Measurements from ENCODE around the gene UBE2U.

- TF ChIP-seq CTCF (conservative IDR thresholded peaks at IDR 0.05; ENCODE audit: low read depth, low read length) (no peak), POLR2A (IDR thresholded peaks at IDR 0.05; ENCODE audit: low read depth, low read length) (no peak), USF2 (IDR thresholded peaks at IDR 0.05; ENCODE audit: low read depth, low read length) (no peak), MXI1 (IDR thresholded peaks at IDR 0.05; ENCODE audit: borderline replicate concordance, low read depth, low read length) (no peak), MAFK (IDR thresholded peaks at IDR 0.05; ENCODE audit: low read depth, low read length) (no peak)
Measured at GRCh38 chr1:64304823-64305222, 101.4 kb downstream of the UBE2U start.
